VCaP (cell line): Measurements from ENCODE around the gene HOXC4.

Source experiments
- H3K27ac ChIP-seq: fragments of 450-650 bp; 2 replicates; pipeline ENCODE4 v1.5.1; 2017
- CTCF ChIP-seq: fragments of 450-650 bp; conservative IDR thresholded peaks from 2 replicates; pipeline ENCODE4 v1.5.1; 2017; ENCODE audit warnings: mild to moderate bottlenecking, moderate library complexity

Gene HOXC4

GRCh38 chr12:54053751-54054741 is at the start of gene HOXC4:
Gene HOXC4 (plus strand): TSS chr12:54053835. CDS start chr12:54053923, 88 bp downstream.
- peak within 1 kb of the TSS; percentile 27 for H3K27ac ChIP-seq
- no peak for TF ChIP-seq CTCF

GRCh38 chr12:54004063-54004840 is 49.4 kb upstream of the HOXC4 start:
- H3K27ac ChIP-seq = no peak overlapping the region
- no peak for TF ChIP-seq CTCF

- H3K27ac ChIP-seq = no peak overlapping the region
Observed at GRCh38 chr12:54004841-54005530, 48.6 kb upstream of the HOXC4 start.

GRCh38 chr12:54005531-54005852 is 48.1 kb upstream of the HOXC4 start:
- TF ChIP-seq CTCF = no peak
- H3K27ac ChIP-seq = no peak overlapping the region; the same call in 1 of the 2 replicates

More at GRCh38 chr12:54004841-54005530, 48.6 kb upstream of the HOXC4 start:
- TF ChIP-seq CTCF = no peak

- peak overlapping the region; percentile 20; the same call in 1 of the 2 replicates for H3K27ac ChIP-seq
- peak; percentile 93 for TF ChIP-seq CTCF
Observed at GRCh38 chr12:54005853-54006558, 47.6 kb upstream of the HOXC4 start.

- H3K27ac ChIP-seq = no peak overlapping the region; the same call in 1 of the 2 replicates
- TF ChIP-seq CTCF = no peak
Observed at GRCh38 chr12:54006559-54007220, 46.9 kb upstream of the HOXC4 start.
